HuH-7 (cell line): Measurements from ENCODE around the gene PTGR2.
"Not testable (repeated sequence)": the region's sequence is repeated elsewhere in the genome, so short reads cannot be mapped to it uniquely, and the experiment has no call there.

Experiments
- DNase-seq: peaks from one replicate; pipeline ENCODE4 v3.0.0; 2011; ENCODE audit warnings: low spot score

Gene PTGR2

DNA sequence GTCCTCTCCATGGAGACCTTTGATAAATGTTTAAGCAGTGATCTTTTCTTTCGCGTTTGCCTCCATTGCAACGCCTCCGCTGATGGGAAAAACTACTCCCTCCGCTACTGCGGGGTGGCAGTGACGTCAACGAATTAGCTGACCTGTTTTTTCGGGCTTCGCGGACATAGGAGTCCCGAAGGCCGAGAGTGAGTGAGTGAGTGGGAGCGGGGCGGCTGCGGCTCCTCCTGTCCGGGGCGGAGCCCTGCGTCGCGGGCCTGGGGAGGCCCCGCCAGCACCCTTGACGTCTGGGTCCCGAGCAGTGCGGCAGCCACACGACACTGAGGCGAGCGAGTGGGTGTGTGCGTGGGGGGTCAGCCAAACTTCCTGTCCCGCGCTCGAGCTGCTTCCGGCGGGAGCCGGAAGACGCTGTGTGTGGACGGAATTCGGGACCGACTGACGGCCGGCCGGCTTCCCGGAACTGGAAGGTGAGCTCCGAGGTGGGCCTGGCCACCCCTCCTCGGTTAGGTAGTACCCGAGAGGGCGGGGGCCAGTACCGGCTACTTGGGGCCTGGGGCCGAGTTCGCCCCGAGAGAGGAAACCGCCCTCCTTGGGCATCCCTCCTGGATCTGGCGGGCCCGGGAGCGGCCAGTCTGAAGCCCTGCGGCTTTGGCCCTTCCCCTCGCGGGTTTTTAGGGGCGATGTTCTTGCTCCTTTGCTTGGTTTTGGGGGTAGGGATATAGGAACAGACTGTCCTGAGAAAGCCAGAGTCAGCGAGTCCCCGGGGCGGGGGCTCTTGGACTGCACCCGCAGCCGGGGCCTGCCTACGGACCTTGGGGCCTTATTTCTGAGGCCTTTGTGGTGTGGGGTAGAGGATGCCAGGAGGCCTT, 35.1 kb downstream of the PTGR2 start, which contains the start of gene ZNF410:
Gene ZNF410 (plus strand): TSS at position 411 of the 869 bp plus-strand sequence. CDS start 5,317 bp downstream, outside the sequence.
- DNase-seq, result peak; percentile 80

DNA sequence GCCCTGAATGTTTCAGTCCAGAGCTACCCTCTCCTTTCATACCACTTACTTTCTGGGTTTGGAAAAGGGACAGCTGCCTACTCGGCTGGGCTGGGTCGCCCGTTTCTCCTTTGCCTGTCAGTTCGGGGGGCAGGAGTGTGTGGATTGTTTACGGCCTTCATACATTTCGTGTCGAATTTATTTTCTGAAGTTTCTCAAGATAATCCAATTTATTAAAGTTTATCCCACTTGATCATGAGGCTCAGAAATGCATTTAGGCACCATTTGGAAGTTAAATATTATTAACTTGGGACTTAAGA, 35.6 kb downstream of the PTGR2 start:
- DNase-seq, result no peak

DNA sequence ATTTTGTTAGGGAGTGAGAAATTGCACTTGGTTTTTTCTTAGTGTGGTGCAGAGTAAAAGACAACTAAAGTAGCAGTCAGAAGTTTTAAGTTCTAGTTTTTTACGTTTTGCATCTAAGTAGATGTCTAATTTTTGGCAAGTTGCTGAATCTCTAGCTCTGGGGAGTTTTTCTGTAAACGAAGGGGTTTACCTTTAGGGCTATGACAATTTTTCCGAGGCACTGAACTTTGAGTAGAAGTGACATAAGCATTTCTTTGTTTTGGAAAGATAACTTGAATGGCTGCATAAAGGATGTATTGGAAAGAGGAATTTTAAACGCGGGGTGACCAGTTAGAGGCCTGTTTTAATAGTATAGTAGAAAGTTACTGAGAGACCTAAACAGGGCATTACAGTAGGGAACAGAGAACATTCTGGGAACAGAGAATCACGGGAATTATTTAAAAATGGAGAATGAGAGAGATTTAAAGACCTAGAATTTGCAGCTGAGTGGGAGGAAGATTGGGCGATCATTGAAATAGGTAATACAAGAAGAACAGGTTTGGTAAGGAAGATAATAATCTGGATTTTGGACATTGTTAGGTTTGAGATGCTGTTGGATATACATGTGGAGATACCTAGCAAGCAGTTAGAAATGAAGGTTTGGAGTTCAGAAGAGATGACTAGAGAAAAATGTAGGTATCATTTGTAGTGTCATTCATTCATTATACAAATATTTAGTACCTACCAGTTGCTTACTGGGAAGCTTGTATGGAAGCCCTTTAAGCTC, 36.2 kb downstream of the PTGR2 start:
- no peak for DNase-seq

DNA sequence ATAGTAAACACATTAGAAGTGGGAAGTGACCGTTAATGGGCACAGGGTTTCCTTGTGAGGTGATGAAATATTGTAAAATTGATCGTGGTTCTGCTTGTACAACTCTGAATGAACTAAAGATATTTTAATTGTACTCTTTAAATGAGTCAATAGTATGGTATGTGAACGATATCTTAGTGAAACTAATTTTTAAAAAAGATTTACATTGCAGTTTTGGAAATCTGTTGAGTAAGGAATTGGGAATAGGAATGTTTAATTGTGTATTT, 36.8 kb downstream of the PTGR2 start:
- no peak for DNase-seq

DNA sequence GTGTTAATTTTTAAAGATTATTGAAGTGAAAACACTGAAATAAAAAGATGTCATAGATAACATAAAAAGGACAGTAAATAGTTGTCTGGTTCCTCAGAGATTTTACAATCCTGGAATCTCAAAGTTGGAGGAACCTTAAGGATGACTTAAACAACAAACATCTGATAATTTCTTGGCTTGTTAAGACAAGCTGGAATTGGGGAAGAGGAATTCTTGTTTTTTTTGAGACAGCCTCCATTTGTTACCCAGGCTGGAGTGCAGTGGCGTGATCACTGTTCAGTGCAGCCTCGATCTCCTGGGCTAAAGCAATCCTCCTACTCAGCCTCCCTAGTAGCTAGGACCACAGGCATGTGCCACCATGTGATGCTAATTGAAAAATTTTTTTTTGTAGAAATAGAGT, 37.3 kb downstream of the PTGR2 start:
- DNase-seq, result no peak

DNA sequence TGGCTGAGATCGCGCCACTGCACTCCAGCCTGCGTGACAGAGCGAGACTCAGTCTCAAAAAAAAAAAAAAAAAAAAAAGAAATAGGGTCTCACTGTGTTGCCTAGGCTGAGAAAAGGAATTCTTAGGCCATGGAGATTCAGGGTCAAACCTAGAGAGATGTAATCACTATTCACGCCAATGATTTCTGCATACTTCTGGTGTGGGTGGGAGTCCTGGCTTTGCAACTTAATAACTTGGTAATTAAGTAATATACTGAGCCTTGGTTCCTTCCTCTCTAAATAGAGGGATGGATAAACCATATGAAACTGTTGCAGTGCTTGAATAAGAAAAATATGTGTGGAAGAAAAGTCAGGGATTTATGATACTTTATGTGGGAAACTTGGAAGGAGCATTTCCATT, 37.7 kb downstream of the PTGR2 start:
- DNase-seq, result no peak

DNA sequence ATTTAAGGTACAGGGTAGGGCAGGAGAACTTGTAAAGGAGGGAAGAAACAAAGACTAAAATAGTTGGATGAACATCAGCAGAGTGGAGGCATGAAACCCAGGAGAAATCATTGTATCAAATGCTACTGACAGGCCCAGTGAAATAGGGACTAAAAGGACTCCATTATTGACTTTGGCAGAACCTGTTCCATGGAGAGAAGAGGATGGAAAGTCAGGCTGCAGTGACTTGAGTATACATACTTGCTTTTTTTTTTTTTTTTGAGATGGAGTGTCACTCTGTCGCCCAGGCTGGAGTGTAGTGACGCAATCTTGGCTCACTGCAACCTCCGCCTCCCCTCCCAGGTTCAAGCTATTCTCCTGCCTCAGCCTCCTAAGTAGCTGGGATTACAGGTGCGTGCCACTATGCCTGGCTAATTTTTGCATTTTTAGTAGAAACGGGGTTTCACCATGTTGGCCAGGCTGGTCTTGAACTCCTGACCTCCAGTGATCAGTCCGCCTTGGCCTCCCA, 42.6 kb downstream of the PTGR2 start:
- not testable (repeated sequence) for DNase-seq

DNA sequence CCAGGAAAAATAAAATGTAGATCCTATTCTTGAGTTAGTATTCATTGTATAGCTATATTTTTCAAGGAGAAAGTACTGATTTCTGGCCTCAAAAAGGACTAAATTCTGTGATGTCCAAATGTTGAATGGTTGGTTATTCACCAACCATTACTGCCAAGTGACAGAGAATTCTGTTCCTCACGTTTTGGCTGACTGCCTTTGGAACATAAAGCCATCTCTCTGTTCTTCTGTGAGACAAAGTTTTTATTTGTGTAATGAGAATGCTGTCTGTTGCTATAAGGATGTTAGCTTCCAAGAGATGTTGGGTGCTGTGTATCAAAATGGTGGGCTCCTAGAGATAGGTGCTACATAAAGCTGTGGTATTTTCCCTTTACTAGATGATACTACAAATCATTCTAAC, 44.3 kb downstream of the PTGR2 start:
- no peak for DNase-seq

DNA sequence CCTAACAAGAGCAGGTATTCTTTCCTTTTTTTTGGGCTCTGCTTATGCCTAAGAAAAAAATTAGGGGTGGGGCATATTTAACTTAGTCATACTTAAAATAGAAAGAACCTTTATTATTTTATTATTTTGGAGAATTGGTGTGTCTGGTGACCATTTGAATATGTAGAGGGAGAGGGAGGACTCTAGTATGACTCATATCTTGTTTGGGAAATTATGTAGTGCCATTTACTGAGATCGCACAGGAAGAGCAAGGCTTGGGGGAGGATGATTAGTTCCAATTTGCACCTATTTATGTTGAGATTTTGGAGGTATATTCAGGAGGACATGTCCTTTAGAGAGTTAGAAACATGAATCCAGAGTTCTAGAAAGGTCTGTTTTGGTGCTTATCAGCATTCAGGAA, 44.9 kb downstream of the PTGR2 start:
- no peak for DNase-seq

DNA sequence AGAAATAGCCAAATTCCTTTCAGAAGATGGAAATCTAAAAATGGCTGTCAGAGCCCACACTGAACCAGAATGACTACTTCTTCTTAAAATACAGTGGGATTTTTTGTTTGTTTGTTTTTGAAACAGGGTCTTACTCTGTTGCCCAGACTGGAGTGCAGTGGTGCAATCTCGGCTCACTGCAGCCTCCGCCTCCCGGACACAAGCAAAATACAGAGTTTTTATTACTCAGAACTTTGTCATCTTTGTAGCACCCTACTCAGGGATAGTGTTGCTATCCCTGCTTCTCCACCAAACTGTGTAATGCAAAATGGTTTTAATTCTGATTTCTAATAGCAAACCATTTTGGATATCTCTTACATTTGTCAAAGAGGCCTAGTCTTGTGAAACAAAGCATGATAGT, 51.4 kb downstream of the PTGR2 start:
- DNase-seq, result no peak

DNA sequence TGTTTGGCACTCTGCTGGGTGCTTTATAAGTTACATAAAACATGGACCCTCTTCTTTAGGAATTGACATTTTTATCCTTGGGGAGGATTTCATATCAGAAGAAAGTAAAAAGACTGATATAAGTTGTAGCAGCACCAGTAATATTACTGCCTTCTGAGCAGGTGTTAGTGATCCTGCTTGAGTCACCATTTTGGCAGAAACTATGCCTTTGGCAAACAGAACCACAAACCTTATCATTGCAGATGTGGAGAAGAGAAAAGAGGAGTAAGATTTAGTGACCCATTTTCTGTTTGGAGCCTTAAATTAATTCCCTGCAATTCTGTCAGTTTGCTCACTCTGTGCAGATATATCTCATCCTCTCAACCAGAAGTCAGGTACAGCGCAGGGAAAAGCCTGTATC, 58.0 kb downstream of the PTGR2 start:
- no peak for DNase-seq

DNA sequence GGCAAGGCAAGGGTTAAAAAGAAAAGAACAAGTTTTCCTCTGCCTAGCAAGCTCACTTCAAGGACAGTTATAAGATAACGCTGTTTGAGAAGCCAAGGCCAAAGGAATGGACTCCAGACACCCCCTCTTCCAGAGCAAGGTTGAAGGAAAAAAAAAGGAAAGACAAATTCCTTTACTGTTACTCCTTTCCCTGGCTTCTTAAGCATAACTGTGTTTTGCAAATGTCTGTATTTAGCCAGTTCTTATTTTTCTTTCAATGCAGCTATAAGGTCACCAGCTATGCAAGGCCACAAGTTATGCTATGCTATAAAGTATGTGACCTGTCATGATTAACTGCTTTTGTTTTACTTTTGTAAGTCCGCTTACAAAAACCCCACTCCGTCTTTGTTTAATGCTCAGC, 61.6 kb downstream of the PTGR2 start:
- no peak for DNase-seq

DNA sequence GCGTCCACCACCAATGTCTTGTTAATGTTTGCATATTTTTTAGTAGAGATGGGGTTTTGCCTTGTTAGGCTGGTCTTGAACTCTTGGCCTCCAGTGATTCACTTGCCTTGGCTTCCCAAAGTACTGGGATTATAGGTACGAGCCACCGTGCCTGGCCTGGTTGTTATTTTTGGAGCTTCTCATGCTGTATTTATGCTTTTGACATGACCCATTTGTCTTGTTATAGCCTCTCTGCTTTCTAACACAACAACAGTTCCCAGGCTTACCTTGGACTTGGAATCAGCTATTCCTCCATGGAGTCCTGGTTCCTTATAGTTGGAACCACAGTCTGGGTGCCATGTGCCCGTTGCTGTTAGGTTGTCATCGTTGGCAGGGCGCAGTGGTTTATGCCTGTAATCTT, 64.7 kb downstream of the PTGR2 start:
- DNase-seq, result no peak

DNA sequence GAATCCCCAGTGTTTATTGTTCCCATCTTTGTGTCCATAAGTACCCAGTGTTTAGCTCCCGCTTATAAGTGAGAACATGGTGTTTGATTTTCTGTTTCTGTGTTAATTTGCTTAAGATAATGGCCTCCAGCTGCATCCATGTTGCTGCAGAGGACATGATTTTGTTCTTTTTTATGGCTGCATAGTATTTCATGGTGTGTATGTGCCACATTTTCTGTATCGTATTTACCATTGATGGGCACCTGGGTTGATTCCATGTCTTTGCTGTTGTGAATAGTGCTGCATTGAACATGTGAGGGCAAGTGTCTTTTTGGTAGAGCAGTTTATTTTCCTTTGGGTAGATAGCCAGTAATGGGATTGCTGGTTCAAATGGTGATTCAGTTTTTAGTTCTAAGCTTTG, 67.8 kb downstream of the PTGR2 start:
- DNase-seq, result not testable (repeated sequence)

DNA sequence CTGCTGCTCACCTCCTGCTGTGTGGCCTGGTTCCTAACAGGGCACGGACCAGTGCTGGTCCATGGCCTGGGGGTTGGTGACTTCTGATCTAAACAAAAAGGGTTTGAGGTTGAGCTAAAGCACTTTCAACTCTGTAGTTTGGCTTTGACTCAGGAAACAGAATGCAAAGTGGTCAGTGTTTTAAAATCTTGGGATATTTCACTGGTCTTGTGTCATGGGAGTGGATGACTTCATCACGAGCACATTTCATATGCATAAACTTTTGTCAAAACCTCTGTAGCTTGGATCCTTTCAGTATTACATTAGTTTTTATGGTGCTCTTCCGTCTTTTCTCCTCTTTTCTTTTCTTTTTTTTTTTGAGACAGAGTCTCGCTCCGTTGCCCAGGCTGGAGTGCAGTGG, 72.7 kb downstream of the PTGR2 start:
- DNase-seq, result no peak
